ENCODE results near the gene STYX. TPM values are rescaled to one million over a fixed set of nuclear protein-coding genes. Genes with fewer than 3 reads are reported as not detected.
"Not testable (repeated sequence)": the region's sequence is repeated elsewhere in the genome, so short reads cannot be mapped to it uniquely, and the experiment has no call there.

STYX gene
- total and polyA plus RNA-seq, 4 donors = 3.9 to 21.6 (median 7.2) TPM

DNA sequence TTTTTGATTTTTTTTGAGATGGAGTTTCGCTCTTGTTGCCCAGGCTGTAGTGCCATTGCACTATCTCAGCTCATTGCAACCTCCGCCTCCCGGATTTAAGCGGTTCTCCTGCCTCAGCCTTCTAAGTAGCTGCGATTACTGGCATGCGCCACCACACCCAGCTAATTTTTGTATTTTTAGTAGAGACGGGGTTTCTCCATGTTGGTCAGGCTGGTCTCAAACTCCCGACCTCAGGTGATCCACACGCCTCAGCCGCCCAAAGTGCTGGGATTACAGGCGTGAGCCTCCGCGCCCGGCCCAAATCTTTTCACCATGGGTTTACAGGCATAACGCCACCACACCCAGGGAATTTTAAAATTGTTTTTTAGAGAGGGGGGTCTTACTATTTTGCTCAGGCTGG lies 931 bp upstream of the STYX start:
- DNase-seq; H3K27ac ChIP-seq (ENCODE audit: low read depth in 1 of 2, low read length in 1 of 2); ATAC-seq (ENCODE audit: insufficient read depth, low FRiP score); H3K4me3 ChIP-seq; H3K9me3 ChIP-seq (ENCODE audit: control insufficient read depth in 4 of 4, insufficient read depth in 3 of 4, low read length in 3 of 4); H3K4me1 ChIP-seq (ENCODE audit: control insufficient read depth in 5 of 5, insufficient read depth in 5 of 5, low read length in 5 of 5); H3K9ac ChIP-seq (ENCODE audit: insufficient read depth in 1 of 2, low read length in 2 of 2); H3K27me3 ChIP-seq (ENCODE audit: control insufficient read depth in 3 of 3, insufficient read depth in 3 of 3, low read length in 2 of 3): not testable (repeated sequence)
- WGBS, 2 donors = 95 to 96% methylated on average over 15 of the region's 15 CpGs
- H3K36me3 ChIP-seq (ENCODE audit: control insufficient read depth in 4 of 4, insufficient read depth in 4 of 4, low read length in 4 of 4) = peaks cover 9 to 16% (median 13%) of the 10 kb centered on the region in 4 donors

DNA sequence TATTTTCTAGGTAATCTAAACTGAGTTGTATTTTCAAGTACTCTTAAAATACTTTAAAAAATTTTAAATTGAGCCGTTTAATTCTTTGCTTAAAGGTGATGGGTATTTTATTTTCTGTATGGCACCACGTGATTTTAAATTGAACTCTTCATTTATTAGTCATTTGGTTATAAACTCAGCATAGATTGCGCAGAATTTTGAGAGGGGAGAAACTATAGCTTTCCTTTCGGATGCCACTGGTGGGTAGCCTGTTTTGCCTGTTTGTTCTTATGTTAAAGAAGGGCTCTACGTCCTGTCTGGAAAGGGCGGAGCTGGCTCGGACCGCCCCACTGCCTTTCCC lies 411 bp upstream of the STYX start:
- no peaks in the 10 kb centered on the region for H3K9me3 ChIP-seq (ENCODE audit: control insufficient read depth in 4 of 4, insufficient read depth in 3 of 4, low read length in 3 of 4)
- H3K27ac ChIP-seq (ENCODE audit: low read depth in 1 of 2, low read length in 1 of 2) = no peak overlapping the region
- WGBS, 2 donors = 1 to 2% methylated on average over 8 of the region's 8 CpGs
- peaks cover 6 to 14% (median 9%) of the 10 kb centered on the region in 4 donors for H3K36me3 ChIP-seq (ENCODE audit: control insufficient read depth in 4 of 4, insufficient read depth in 4 of 4, low read length in 4 of 4)
- ATAC-seq (ENCODE audit: insufficient read depth, low FRiP score) = no peak
- TF ChIP-seq, protein P1, sequence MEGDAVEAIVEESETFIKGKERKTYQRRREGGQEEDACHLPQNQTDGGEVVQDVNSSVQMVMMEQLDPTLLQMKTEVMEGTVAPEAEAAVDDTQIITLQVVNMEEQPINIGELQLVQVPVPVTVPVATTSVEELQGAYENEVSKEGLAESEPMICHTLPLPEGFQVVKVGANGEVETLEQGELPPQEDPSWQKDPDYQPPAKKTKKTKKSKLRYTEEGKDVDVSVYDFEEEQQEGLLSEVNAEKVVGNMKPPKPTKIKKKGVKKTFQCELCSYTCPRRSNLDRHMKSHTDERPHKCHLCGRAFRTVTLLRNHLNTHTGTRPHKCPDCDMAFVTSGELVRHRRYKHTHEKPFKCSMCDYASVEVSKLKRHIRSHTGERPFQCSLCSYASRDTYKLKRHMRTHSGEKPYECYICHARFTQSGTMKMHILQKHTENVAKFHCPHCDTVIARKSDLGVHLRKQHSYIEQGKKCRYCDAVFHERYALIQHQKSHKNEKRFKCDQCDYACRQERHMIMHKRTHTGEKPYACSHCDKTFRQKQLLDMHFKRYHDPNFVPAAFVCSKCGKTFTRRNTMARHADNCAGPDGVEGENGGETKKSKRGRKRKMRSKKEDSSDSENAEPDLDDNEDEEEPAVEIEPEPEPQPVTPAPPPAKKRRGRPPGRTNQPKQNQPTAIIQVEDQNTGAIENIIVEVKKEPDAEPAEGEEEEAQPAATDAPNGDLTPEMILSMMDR (IDR thresholded peaks at IDR 0.05; ENCODE audit: control extremely low read depth, extremely low read depth) = no peak
- no peaks in the 10 kb centered on the region for H3K27me3 ChIP-seq (ENCODE audit: control insufficient read depth in 3 of 3, insufficient read depth in 3 of 3, low read length in 2 of 3)
- H3K9ac ChIP-seq (ENCODE audit: insufficient read depth in 1 of 2, low read length in 2 of 2) = peak overlapping the region in 1 of 2 donors; percentile 75
- H3K4me1 ChIP-seq (ENCODE audit: control insufficient read depth in 5 of 5, insufficient read depth in 5 of 5, low read length in 5 of 5) = peaks cover 0 to 5% (median 0%) of the 10 kb centered on the region in 5 donors
- no peak for DNase-seq
- H3K4me3 ChIP-seq = no peak overlapping the region

DNA sequence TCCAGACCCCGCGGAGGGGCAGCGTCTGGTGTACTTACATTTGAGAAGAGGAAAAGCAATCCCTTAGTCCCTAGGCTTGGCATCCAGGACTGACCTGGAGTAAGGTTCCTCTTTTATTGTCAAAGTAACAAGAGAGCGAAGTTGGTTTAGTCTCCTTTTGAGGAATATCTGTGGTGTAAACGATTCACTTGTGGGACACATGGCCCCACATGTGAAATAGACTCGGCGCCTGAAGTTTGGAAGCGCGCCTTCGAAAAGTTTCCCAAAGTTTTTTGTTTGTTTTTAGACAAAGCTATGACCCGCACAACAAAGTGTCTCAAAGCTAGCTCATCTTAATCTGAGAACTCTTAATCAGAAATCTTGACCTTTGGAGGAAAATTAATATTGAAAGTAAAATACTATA lies 744 bp downstream of the STYX start:
- peaks cover 0 to 13% (median 2%) of the 10 kb centered on the region in 5 donors for H3K4me1 ChIP-seq (ENCODE audit: control insufficient read depth in 5 of 5, insufficient read depth in 5 of 5, low read length in 5 of 5)
- TF ChIP-seq, protein P1 (IDR thresholded peaks at IDR 0.05; ENCODE audit: control extremely low read depth, extremely low read depth) = no peak
- H3K27me3 ChIP-seq (ENCODE audit: control insufficient read depth in 3 of 3, insufficient read depth in 3 of 3, low read length in 2 of 3) = no peaks in the 10 kb centered on the region
- DNase-seq = peak in 2 of 3 donors; percentile 53 to 73
- WGBS, 2 donors = 1 to 2% methylated on average over 11 of the region's 11 CpGs
- H3K27ac ChIP-seq (ENCODE audit: low read depth in 1 of 2, low read length in 1 of 2) = peak overlapping the region; percentile 94 to 97
- H3K4me3 ChIP-seq = peak overlapping the region; percentile 85
- peaks cover 3 to 14% (median 5%) of the 10 kb centered on the region in 4 donors for H3K36me3 ChIP-seq (ENCODE audit: control insufficient read depth in 4 of 4, insufficient read depth in 4 of 4, low read length in 4 of 4)
- H3K9ac ChIP-seq (ENCODE audit: insufficient read depth in 1 of 2, low read length in 2 of 2) = peak overlapping the region; percentile 72 to 85
- no peak for ATAC-seq (ENCODE audit: insufficient read depth, low FRiP score)
- H3K9me3 ChIP-seq (ENCODE audit: control insufficient read depth in 4 of 4, insufficient read depth in 3 of 4, low read length in 3 of 4) = no peaks in the 10 kb centered on the region

DNA sequence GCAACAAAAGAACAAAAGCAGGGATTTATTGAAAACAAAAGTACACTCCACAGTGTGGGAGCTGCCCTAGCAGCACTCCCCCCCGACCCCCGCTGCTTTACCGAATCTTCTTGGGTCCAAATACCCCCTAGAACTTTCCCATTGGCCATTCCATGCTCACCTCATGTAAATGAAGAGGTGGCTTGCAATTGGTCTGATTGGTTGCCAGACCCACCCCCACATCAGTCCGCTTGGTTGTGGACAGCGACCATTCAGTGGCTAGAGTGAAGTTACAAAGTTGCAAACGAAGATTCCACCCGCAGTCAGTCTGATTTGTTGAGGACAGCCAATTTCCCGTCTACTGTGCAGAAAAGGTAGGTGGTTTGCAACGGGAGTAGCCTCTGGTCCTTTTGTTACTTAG lies 3.9 kb downstream of the STYX start:
- Histone ChIP-seq H3K9me3 (ENCODE audit: control insufficient read depth in 4 of 4, insufficient read depth in 3 of 4, low read length in 3 of 4) (no peaks in the 10 kb centered on the region), H3K4me1 (ENCODE audit: control insufficient read depth in 5 of 5, insufficient read depth in 5 of 5, low read length in 5 of 5) (peaks cover 2 to 21% (median 4%) of the 10 kb centered on the region in 5 donors), H3K36me3 (ENCODE audit: control insufficient read depth in 4 of 4, insufficient read depth in 4 of 4, low read length in 4 of 4) (peaks cover 2 to 9% (median 4%) of the 10 kb centered on the region in 4 donors), H3K4me3 (no peak overlapping the region), H3K9ac (ENCODE audit: insufficient read depth in 1 of 2, low read length in 2 of 2) (no peak overlapping the region), H3K27me3 (ENCODE audit: control insufficient read depth in 3 of 3, insufficient read depth in 3 of 3, low read length in 2 of 3) (no peaks in the 10 kb centered on the region), H3K27ac (ENCODE audit: low read depth in 1 of 2, low read length in 1 of 2) (no peak overlapping the region)
- 97% methylated on average over 9 of the region's 9 CpGs for WGBS, 2 donors
- no peak for ATAC-seq (ENCODE audit: insufficient read depth, low FRiP score)
- DNase-seq = no peak
- TF ChIP-seq, protein P1 (IDR thresholded peaks at IDR 0.05; ENCODE audit: control extremely low read depth, extremely low read depth) = no peak

Data from lung (tissue), 12 donors.